ENCODE data around the gene SMPD1. TPM values are rescaled to one million over a fixed set of nuclear protein-coding genes. Genes with fewer than 3 reads are reported as not detected.
A peak's percentile ranks its signal among the peaks of the same experiment; 100 is the strongest.

SMPD1 gene
- total RNA-seq, 1 donor from 2014 or later, result 48.6 TPM

- Histone ChIP-seq H3K4me1 (peaks cover 9 to 23% of the 10 kb centered on the region in 2 donors), H3K9me3 (no peaks in the 10 kb centered on the region), H3K36me3 (no peaks in the 10 kb centered on the region), H3K4me3 (peak overlapping the region in 1 of 2 donors; percentile 7), H3K27me3 (no peaks in the 10 kb centered on the region), H3K27ac (peak overlapping the region; percentile 88 to 92)
- intact Hi-C loops (cut with DNase I), result loop anchor here (1.0 to 5.0 kb wide), 4 partner anchors 26 to 340 kb away; partner anchors contain the start of gene FHIP1B
- no peak for TF ChIP-seq CTCF (IDR thresholded peaks at IDR 0.05)
- peak; percentile 61 to 96 for DNase-seq (ENCODE audit: low spot score in 2 of 2)
Observed at GRCh38 chr11:6362185-6362872, 27.9 kb upstream of the SMPD1 start.

GRCh38 chr11:6362873-6363678 is 27.2 kb upstream of the SMPD1 start:
- no peaks in the 10 kb centered on the region for H3K27me3 ChIP-seq
- intact Hi-C loops (cut with DNase I), result loop anchor here (1.0 to 5.0 kb wide), 5 partner anchors 26 to 341 kb away; partner anchors contain the start of gene FHIP1B
- peak overlapping the region in 1 of 2 donors; percentile 7 for H3K4me3 ChIP-seq
- H3K9me3 ChIP-seq, result no peaks in the 10 kb centered on the region
- peak; percentile 47 to 93 for DNase-seq (ENCODE audit: low spot score in 2 of 2)
- peak; percentile 80 to 93 (median 87) for TF ChIP-seq CTCF (IDR thresholded peaks at IDR 0.05)
- peak overlapping the region; percentile 88 to 92 for H3K27ac ChIP-seq
- H3K4me1 ChIP-seq, result peaks cover 9 to 18% of the 10 kb centered on the region in 2 donors
- H3K36me3 ChIP-seq, result no peaks in the 10 kb centered on the region

- intact Hi-C loops (cut with DNase I), result no loop called here
- TF ChIP-seq CTCF (IDR thresholded peaks at IDR 0.05), result no peak
- no peak overlapping the region for H3K27ac ChIP-seq
Observed at GRCh38 chr11:6365659-6366058, 24.6 kb upstream of the SMPD1 start.

GRCh38 chr11:6371825-6372224 is 18.4 kb upstream of the SMPD1 start:
- Histone ChIP-seq H3K4me3 (no peak overlapping the region), H3K27me3 (no peaks in the 10 kb centered on the region), H3K27ac (no peak overlapping the region), H3K4me1 (no peaks in the 10 kb centered on the region), H3K9me3 (no peaks in the 10 kb centered on the region), H3K36me3 (no peaks in the 10 kb centered on the region)
- no peak for DNase-seq (ENCODE audit: low spot score in 2 of 2)
- intact Hi-C loops (cut with DNase I), result no loop called here
- no peak for TF ChIP-seq CTCF (IDR thresholded peaks at IDR 0.05)

More at GRCh38 chr11:6365659-6366058, 24.6 kb upstream of the SMPD1 start:
- H3K9me3 ChIP-seq, result no peaks in the 10 kb centered on the region
- H3K4me1 ChIP-seq, result peaks cover 9 to 16% of the 10 kb centered on the region in 2 donors
- no peak overlapping the region for H3K4me3 ChIP-seq
- no peaks in the 10 kb centered on the region for H3K27me3 ChIP-seq
- no peaks in the 10 kb centered on the region for H3K36me3 ChIP-seq
- DNase-seq (ENCODE audit: low spot score in 2 of 2), result no peak

- intact Hi-C loops (cut with DNase I), result loop anchor here (2.0 kb wide), 2 partner anchors 127 to 329 kb away; no protein-coding TSS in a partner anchor
- no peaks in the 10 kb centered on the region for H3K27me3 ChIP-seq
Observed at GRCh38 chr11:6377902-6378639, 12.2 kb upstream of the SMPD1 start.

More at GRCh38 chr11:6377902-6378639, 12.2 kb upstream of the SMPD1 start:
- no peak for TF ChIP-seq CTCF (IDR thresholded peaks at IDR 0.05)
- H3K9me3 ChIP-seq, result no peaks in the 10 kb centered on the region
- H3K4me3 ChIP-seq, result no peak overlapping the region
- H3K27ac ChIP-seq, result no peak overlapping the region
- H3K36me3 ChIP-seq, result no peaks in the 10 kb centered on the region
- no peaks in the 10 kb centered on the region for H3K4me1 ChIP-seq
- DNase-seq (ENCODE audit: low spot score in 2 of 2), result no peak

Measured in ascending aorta (tissue), 2 donors.